ENCODE data around the gene PPIP5K1.

PPIP5K1 gene

GRCh38 chr15:43493703-43494472, 96.1 kb downstream of the PPIP5K1 start:
- Mint-ChIP-seq H3K4me3 (peak overlapping the region; percentile 98), H3K9me3 (no peaks in the 10 kb centered on the region), H3K27me3 (no peaks in the 10 kb centered on the region), H3K27ac (peak overlapping the region; percentile 97), H3K4me1 (peaks cover 36% of the 10 kb centered on the region), H3K36me3 (ENCODE audit: low read depth) (peaks cover 5% of the 10 kb centered on the region)
- DNase-seq (no peak), ATAC-seq (no peak)

GRCh38 chr15:43492673-43493601, 97.1 kb downstream of the PPIP5K1 start, which contains the start of gene TP53BP1:
TSS of gene TP53BP1 (minus strand) at chr15:43493156. CDS start at chr15:43493043, 113 bp downstream.
- H3K27me3 Mint-ChIP-seq, result no peaks in the 10 kb centered on the region
- peak within 1 kb of the TSS; percentile 98 for H3K4me3 Mint-ChIP-seq
- no peaks in the 10 kb centered on the region for H3K9me3 Mint-ChIP-seq
- DNase-seq (peak; percentile 93), ATAC-seq (peak; percentile 100)
- H3K27ac Mint-ChIP-seq, result peak within 1 kb of the TSS; percentile 97
- peaks cover 6% of the 10 kb centered on the region for H3K36me3 Mint-ChIP-seq (ENCODE audit: low read depth)
- H3K4me1 Mint-ChIP-seq, result peaks cover 38% of the 10 kb centered on the region

GRCh38 chr15:43492266-43492665, 97.7 kb downstream of the PPIP5K1 start:
- Mint-ChIP-seq H3K4me1 (peaks cover 38% of the 10 kb centered on the region), H3K4me3 (peak overlapping the region; percentile 98), H3K9me3 (no peaks in the 10 kb centered on the region), H3K27me3 (no peaks in the 10 kb centered on the region), H3K27ac (peak overlapping the region; percentile 97), H3K36me3 (ENCODE audit: low read depth) (peaks cover 7% of the 10 kb centered on the region)
- no peak for ATAC-seq
- no peak for DNase-seq

- no peaks in the 10 kb centered on the region for H3K9me3 Mint-ChIP-seq
- peaks cover 35% of the 10 kb centered on the region for H3K4me1 Mint-ChIP-seq
- no peak overlapping the region for H3K4me3 Mint-ChIP-seq
- no peak overlapping the region for H3K27ac Mint-ChIP-seq
- peaks cover 11% of the 10 kb centered on the region for H3K36me3 Mint-ChIP-seq (ENCODE audit: low read depth)
- DNase-seq (no peak), ATAC-seq (no peak)
- no peaks in the 10 kb centered on the region for H3K27me3 Mint-ChIP-seq
Observed at GRCh38 chr15:43489191-43489590, 100.8 kb downstream of the PPIP5K1 start.

GRCh38 chr15:43488790-43489189, 101.2 kb downstream of the PPIP5K1 start:
- peaks cover 11% of the 10 kb centered on the region for H3K36me3 Mint-ChIP-seq (ENCODE audit: low read depth)
- peaks cover 31% of the 10 kb centered on the region for H3K4me1 Mint-ChIP-seq
- no peaks in the 10 kb centered on the region for H3K27me3 Mint-ChIP-seq
- ATAC-seq, result no peak
- H3K27ac Mint-ChIP-seq, result no peak overlapping the region
- no peak overlapping the region for H3K4me3 Mint-ChIP-seq
- H3K9me3 Mint-ChIP-seq, result no peaks in the 10 kb centered on the region
- DNase-seq, result no peak

GRCh38 chr15:43487271-43487895, 102.6 kb downstream of the PPIP5K1 start:
- Mint-ChIP-seq H3K4me1 (peaks cover 25% of the 10 kb centered on the region), H3K36me3 (ENCODE audit: low read depth) (peaks cover 10% of the 10 kb centered on the region), H3K27me3 (no peaks in the 10 kb centered on the region), H3K27ac (no peak overlapping the region), H3K4me3 (no peak overlapping the region), H3K9me3 (no peaks in the 10 kb centered on the region)
- DNase-seq (no peak), ATAC-seq (no peak)

- no peaks in the 10 kb centered on the region for H3K27me3 Mint-ChIP-seq
- no peak overlapping the region for H3K4me3 Mint-ChIP-seq
- no peaks in the 10 kb centered on the region for H3K9me3 Mint-ChIP-seq
- peaks cover 12% of the 10 kb centered on the region for H3K4me1 Mint-ChIP-seq
- DNase-seq, result no peak
- no peak overlapping the region for H3K27ac Mint-ChIP-seq
- no peak for ATAC-seq
- H3K36me3 Mint-ChIP-seq (ENCODE audit: low read depth), result peaks cover 18% of the 10 kb centered on the region
Observed at GRCh38 chr15:43484455-43484854, 105.6 kb downstream of the PPIP5K1 start.
